ENCODE measurements around the gene ZNF500.

DNA sequence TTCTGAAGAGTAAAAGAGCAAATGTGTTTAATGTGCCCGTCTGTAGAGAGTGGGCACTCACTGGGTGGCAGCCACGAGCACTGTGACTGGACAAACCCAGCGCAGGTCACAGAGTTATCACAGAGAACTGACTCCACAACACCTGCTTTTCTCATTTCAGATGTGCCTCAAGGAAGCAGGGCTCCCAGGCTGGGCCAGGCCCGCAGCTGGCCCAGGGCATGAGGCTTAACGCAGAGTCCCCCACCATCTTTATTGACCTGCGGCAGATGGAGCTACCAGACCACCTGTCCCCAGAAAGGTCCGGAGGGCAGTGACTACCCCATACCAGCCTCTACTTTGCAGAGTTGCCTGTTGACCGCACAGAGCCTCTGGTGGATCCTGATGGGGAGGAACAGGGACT, 20.7 kb downstream of the ZNF500 start:
- TF ChIP-seq, protein P1, sequence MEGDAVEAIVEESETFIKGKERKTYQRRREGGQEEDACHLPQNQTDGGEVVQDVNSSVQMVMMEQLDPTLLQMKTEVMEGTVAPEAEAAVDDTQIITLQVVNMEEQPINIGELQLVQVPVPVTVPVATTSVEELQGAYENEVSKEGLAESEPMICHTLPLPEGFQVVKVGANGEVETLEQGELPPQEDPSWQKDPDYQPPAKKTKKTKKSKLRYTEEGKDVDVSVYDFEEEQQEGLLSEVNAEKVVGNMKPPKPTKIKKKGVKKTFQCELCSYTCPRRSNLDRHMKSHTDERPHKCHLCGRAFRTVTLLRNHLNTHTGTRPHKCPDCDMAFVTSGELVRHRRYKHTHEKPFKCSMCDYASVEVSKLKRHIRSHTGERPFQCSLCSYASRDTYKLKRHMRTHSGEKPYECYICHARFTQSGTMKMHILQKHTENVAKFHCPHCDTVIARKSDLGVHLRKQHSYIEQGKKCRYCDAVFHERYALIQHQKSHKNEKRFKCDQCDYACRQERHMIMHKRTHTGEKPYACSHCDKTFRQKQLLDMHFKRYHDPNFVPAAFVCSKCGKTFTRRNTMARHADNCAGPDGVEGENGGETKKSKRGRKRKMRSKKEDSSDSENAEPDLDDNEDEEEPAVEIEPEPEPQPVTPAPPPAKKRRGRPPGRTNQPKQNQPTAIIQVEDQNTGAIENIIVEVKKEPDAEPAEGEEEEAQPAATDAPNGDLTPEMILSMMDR (IDR thresholded peaks at IDR 0.05): no peak
- TF ChIP-seq POLR2A (IDR thresholded peaks at IDR 0.05): no peak

Measured in uterus (tissue), 2 donors.